AG09309 (cell line): Measurements from ENCODE around the gene FBXW7.
A peak's percentile ranks its signal among the peaks of the same experiment; 100 is the strongest.

ENCODE experiments used
- DNase-seq: peaks from one replicate; pipeline ENCODE4 v3.0.0-alpha.2; 2010; ENCODE audit warnings: low read depth
- H3K4me3 ChIP-seq: 2 replicates; pipeline ENCODE4 v1.5.1; 2011; ENCODE audit warnings: mild to moderate bottlenecking, low read depth, low read length, moderate library complexity; ENCODE audit not compliant: control insufficient read depth
- CTCF ChIP-seq: IDR thresholded peaks from 2 replicates; pipeline ENCODE4 v1.5.1; 2011; ENCODE audit warnings: mild to moderate bottlenecking, low read depth, low read length, inconsistent platforms; ENCODE audit not compliant: insufficient read depth, control insufficient read depth; ENCODE audit errors: missing control alignments

Gene FBXW7

GRCh38 chr4:152352215-152352614 lies 183.7 kb downstream of the FBXW7 start:
- no peak for DNase-seq
- no peak for TF ChIP-seq CTCF
- H3K4me3 ChIP-seq, result peak overlapping the region; percentile 58

- TF ChIP-seq CTCF, result no peak
- DNase-seq, result no peak
- H3K4me3 ChIP-seq, result peak overlapping the region; percentile 58
Observed at GRCh38 chr4:152351080-152351479, 184.8 kb downstream of the FBXW7 start.

- TF ChIP-seq CTCF, result peak; percentile 49
- no peak overlapping the region for H3K4me3 ChIP-seq
- DNase-seq, result no peak
Observed at GRCh38 chr4:152348670-152349069, 187.2 kb downstream of the FBXW7 start.

GRCh38 chr4:152346979-152347378 lies 188.9 kb downstream of the FBXW7 start:
- H3K4me3 ChIP-seq, result no peak overlapping the region
- TF ChIP-seq CTCF, result no peak
- DNase-seq, result no peak

GRCh38 chr4:152346526-152346925 lies 189.4 kb downstream of the FBXW7 start:
- no peak overlapping the region for H3K4me3 ChIP-seq
- no peak for DNase-seq
- TF ChIP-seq CTCF, result no peak

- H3K4me3 ChIP-seq, result no peak overlapping the region
- no peak for TF ChIP-seq CTCF
- DNase-seq, result no peak
Observed at GRCh38 chr4:152344001-152344400, 191.9 kb downstream of the FBXW7 start.

GRCh38 chr4:152342293-152342692 lies 193.6 kb downstream of the FBXW7 start:
- no peak overlapping the region for H3K4me3 ChIP-seq
- no peak for TF ChIP-seq CTCF
- no peak for DNase-seq
